Left ventricle myocardium inferior (tissue), 1 donor: ENCODE measurements around the gene MXD4. TPM values are rescaled to one million over a fixed set of nuclear protein-coding genes. Genes with fewer than 3 reads are reported as not detected.
A peak's percentile ranks its signal among the peaks of the same experiment; 100 is the strongest.

Source experiments
- DNase-seq: peaks from one replicate; pipeline ENCODE4 v3.0.0-alpha.2; 2020
- H3K27ac ChIP-seq: fragments of 200-600 bp; replicated peaks from 2 replicates; pipeline ENCODE4 v1.8.0; 2021
- H3K27me3 ChIP-seq: fragments of 200-600 bp; 2 replicates; pipeline ENCODE4 v1.8.0; 2021; ENCODE audit warnings: low read depth
- H3K36me3 ChIP-seq: fragments of 200-600 bp; 2 replicates; pipeline ENCODE4 v1.8.0; 2021
- H3K4me1 ChIP-seq: fragments of 200-600 bp; 2 replicates; pipeline ENCODE4 v1.8.0; 2021
- H3K4me3 ChIP-seq: fragments of 200-600 bp; 2 replicates; pipeline ENCODE4 v1.8.0; 2021; ENCODE audit warnings: mild to moderate bottlenecking, moderate library complexity
- H3K9me3 ChIP-seq: fragments of 200-600 bp; replicated peaks from 2 replicates; pipeline ENCODE4 v1.8.0; 2021
- intact Hi-C: fragments of 100-400 bp; cut with micrococcal nuclease; formaldehyde crosslinking; loops from one replicate; pipeline ENCODE4 v1.11.0; 2022
- total RNA-seq: library from RNA; stranded (reverse); fragmentation: NEBNext Ultra II Directional; extraction: Animal tissue kit (Norgen Biotek cat#: 25700); gene quantifications from one replicate; pipeline ENCODE4 v1.2.1, GENCODE V29; 2021
- TF ChIP-seq, protein P1 (sequence below): fragments of 200-600 bp; IDR thresholded peaks from 2 replicates; pipeline ENCODE4 v1.8.0; 2021; ENCODE audit warnings: antibody characterized with exemption, mild to moderate bottlenecking, borderline replicate concordance
- donor health status: DM: no; HTN: yes; CAD: no; lungs with severe emphysema.

Gene MXD4
- total RNA-seq, 1 donor from 2014 or later, result 40.4 TPM

DNA sequence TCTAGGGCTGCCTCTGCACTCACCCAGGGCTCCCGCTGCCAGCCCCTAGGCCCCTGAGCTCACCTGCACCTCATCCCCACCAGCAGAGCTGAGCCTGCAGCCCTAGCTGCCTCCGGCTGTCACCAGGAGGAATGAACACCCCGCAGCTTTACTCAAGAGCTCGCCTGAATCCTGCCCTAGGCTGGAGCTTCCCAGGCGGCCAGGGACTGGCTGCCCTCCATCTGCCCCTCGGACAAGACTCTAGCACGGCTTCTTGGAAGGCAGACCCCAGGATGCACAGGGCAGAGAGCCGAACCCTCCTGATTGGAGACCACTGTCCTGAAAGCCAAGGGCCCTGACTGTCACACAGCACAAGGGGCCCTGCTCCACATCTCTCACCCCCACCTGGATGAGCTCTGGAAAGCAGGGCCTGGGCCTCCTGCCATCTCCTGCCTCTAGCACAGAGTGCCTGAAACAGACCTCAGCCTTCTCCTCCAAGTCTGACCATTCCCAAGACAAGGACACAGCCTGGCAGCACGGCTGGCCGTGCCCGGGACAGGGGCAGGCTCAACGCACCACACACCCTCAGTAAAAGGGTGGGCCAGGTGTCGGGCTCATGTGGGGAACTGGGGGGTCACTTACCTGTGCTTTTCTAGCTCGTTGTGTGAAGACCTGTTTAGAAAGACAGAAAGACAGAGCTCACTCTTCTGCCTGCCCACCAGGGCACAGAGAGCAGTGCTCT lies 4.4 kb downstream of the MXD4 start:
- H3K27me3 ChIP-seq, result no peaks in the 10 kb centered on the region
- H3K36me3 ChIP-seq, result peaks cover 25% of the 10 kb centered on the region
- peak overlapping the region; percentile 79 for H3K4me3 ChIP-seq

DNA sequence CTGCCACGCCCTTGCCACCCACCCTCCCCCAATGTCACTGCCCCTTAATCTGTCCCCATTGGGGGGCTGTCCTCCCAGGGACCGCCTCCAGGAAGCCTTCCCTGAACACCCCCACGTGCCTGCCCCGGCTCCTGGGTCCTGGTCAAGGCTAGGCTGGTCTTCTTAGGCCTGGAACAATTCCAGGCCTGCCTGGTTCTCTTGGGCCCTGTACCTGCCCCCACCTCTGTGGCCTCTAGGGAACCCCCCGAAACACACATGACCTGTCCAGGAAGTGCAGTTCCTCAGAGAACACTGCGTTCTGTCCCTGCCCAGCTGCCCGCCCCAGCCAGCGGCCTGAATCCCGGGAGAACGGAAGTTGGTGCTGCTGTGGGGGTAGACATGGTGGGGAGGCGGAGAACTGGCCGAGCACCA lies 5.1 kb downstream of the MXD4 start:
- Histone ChIP-seq H3K36me3 (peaks cover 32% of the 10 kb centered on the region), H3K27me3 (no peaks in the 10 kb centered on the region), H3K4me1 (peaks cover 89% of the 10 kb centered on the region), H3K27ac (peak overlapping the region; percentile 100), H3K4me3 (peak overlapping the region; percentile 79), H3K9me3 (no peaks in the 10 kb centered on the region)
- TF ChIP-seq, protein P1, sequence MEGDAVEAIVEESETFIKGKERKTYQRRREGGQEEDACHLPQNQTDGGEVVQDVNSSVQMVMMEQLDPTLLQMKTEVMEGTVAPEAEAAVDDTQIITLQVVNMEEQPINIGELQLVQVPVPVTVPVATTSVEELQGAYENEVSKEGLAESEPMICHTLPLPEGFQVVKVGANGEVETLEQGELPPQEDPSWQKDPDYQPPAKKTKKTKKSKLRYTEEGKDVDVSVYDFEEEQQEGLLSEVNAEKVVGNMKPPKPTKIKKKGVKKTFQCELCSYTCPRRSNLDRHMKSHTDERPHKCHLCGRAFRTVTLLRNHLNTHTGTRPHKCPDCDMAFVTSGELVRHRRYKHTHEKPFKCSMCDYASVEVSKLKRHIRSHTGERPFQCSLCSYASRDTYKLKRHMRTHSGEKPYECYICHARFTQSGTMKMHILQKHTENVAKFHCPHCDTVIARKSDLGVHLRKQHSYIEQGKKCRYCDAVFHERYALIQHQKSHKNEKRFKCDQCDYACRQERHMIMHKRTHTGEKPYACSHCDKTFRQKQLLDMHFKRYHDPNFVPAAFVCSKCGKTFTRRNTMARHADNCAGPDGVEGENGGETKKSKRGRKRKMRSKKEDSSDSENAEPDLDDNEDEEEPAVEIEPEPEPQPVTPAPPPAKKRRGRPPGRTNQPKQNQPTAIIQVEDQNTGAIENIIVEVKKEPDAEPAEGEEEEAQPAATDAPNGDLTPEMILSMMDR, result no peak
- intact Hi-C loops, result no loop called here
- DNase-seq, result peak; percentile 56

More for the DNA sequence above, 4.4 kb downstream of the MXD4 start:
- Histone ChIP-seq H3K4me1 (peaks cover 90% of the 10 kb centered on the region), H3K9me3 (no peaks in the 10 kb centered on the region), H3K27ac (peak overlapping the region; percentile 100)
- intact Hi-C loops, result no loop called here
- TF ChIP-seq, protein P1, result no peak
- DNase-seq, result peak; percentile 20

- H3K27ac ChIP-seq, result peak overlapping the region; percentile 100
- intact Hi-C loops, result no loop called here
- H3K9me3 ChIP-seq, result no peaks in the 10 kb centered on the region
- H3K27me3 ChIP-seq, result no peaks in the 10 kb centered on the region
- peak; percentile 60 for DNase-seq
- peak overlapping the region; percentile 79 for H3K4me3 ChIP-seq
- peaks cover 37% of the 10 kb centered on the region for H3K36me3 ChIP-seq
- H3K4me1 ChIP-seq, result peaks cover 86% of the 10 kb centered on the region
- TF ChIP-seq, protein P1, result no peak
Measured at GRCh38 chr4:2256156-2256731, 5.7 kb downstream of the MXD4 start.

- intact Hi-C loops, result no loop called here
- peak; percentile 33 for DNase-seq
- peak overlapping the region; percentile 100 for H3K27ac ChIP-seq
- H3K27me3 ChIP-seq, result no peaks in the 10 kb centered on the region
- H3K4me3 ChIP-seq, result peak overlapping the region; percentile 79
- peaks cover 44% of the 10 kb centered on the region for H3K36me3 ChIP-seq
- H3K9me3 ChIP-seq, result no peaks in the 10 kb centered on the region
- TF ChIP-seq, protein P1, result no peak
- peaks cover 80% of the 10 kb centered on the region for H3K4me1 ChIP-seq
Measured at GRCh38 chr4:2255501-2256155, 6.3 kb downstream of the MXD4 start.

DNA sequence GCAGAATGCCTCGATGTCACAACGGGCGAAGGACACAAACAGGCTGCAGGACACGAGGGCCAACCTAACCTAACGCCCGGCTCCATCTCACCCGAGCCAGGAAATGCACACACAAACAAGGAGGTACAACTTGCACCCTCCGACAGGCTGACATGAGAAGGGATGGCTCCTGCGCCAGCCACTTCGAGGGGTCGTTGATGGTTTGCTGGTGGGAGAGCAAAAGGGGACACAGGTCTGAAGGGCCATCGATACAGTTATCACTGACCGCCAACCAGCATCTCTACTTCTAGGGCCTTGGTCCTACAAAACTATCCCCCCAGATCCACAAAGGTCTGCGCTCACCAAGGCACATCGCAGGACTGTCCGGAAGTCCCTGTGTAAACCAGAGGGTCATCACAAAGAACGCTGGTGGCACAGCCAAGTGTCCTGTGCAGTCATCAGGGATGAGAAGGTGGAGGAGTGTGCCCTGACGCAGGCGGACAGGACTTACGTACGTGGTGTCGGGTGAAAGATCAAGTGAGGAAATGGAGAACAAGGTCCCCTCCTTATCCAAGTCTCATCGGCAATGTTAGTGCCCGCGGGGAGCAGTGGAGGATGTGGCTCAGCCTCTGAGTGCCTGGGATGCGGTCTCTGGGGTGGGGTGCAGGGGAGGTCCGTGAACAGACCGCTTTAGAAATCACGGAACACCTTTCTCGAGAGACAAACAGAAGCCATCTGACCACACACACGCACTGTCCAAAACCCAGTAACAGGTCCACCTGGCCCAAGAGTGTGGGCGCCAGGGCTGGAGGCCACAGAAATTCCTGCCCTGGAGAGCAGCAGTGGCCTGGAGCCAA lies 7.0 kb downstream of the MXD4 start:
- Histone ChIP-seq H3K9me3 (no peaks in the 10 kb centered on the region), H3K36me3 (peaks cover 51% of the 10 kb centered on the region), H3K27me3 (no peaks in the 10 kb centered on the region), H3K4me3 (peak overlapping the region; percentile 79), H3K4me1 (peaks cover 73% of the 10 kb centered on the region), H3K27ac (peak overlapping the region; percentile 100)
- TF ChIP-seq, protein P1, result no peak
- no peak for DNase-seq
- intact Hi-C loops, result no loop called here
